HFF-Myc (cell line): ENCODE results near the gene MAP7D1.
"Not testable (repeated sequence)": the region's sequence is repeated elsewhere in the genome, so short reads cannot be mapped to it uniquely, and the experiment has no call there.

Source experiments
- DNase-seq: peaks from one replicate; pipeline ENCODE4 v3.0.0-alpha.2; 2011; ENCODE audit warnings: low read depth; ENCODE audit errors: extremely low read depth
- H3K4me3 ChIP-seq: replicated peaks from 2 replicates; pipeline ENCODE4 v1.5.1; 2011; ENCODE audit warnings: low read depth, mild to moderate bottlenecking, control low read depth, low read length
- CTCF ChIP-seq: IDR thresholded peaks from 2 replicates; pipeline ENCODE4 v1.5.1; 2012; ENCODE audit warnings: mild to moderate bottlenecking, low read depth, low read length, control low read depth; ENCODE audit errors: missing control alignments

MAP7D1 gene

GRCh38 chr1:36223996-36224536 is 68.1 kb downstream of the MAP7D1 start, which contains the start of gene THRAP3:
Gene THRAP3, plus strand, starts transcription at chr1:36224443. Its CDS starts 58,121 bp downstream, at chr1:36282564.
- H3K4me3 ChIP-seq, result peak within 1 kb of the TSS; percentile 64
- peak; percentile 98 for DNase-seq
- TF ChIP-seq CTCF, result no peak

GRCh38 chr1:36224537-36225282 is 68.8 kb downstream of the MAP7D1 start:
- H3K4me3 ChIP-seq, result peak overlapping the region; percentile 64
- peak; percentile 39 for TF ChIP-seq CTCF
- peak; percentile 66 for DNase-seq

GRCh38 chr1:36225283-36225899 is 69.4 kb downstream of the MAP7D1 start:
- no peak for DNase-seq
- no peak for TF ChIP-seq CTCF
- H3K4me3 ChIP-seq, result peak overlapping the region; percentile 64

- H3K4me3 ChIP-seq, DNase-seq: not testable (repeated sequence)
Measured at GRCh38 chr1:36230279-36230678, 74.3 kb downstream of the MAP7D1 start.
